GM21381 (cell line): ENCODE data around the gene TJP1.
"Not testable (repeated sequence)": the region's sequence is repeated elsewhere in the genome, so short reads cannot be mapped to it uniquely, and the experiment has no call there.

Experiments used
- ATAC-seq: cut with Tn5 transposase; IDR thresholded peaks from one replicate; pipeline ENCODE4 v1.9.1; 2021; ENCODE audit warnings: mild to moderate bottlenecking, moderate library complexity; ENCODE audit not compliant: unreplicated experiment

Gene TJP1

DNA sequence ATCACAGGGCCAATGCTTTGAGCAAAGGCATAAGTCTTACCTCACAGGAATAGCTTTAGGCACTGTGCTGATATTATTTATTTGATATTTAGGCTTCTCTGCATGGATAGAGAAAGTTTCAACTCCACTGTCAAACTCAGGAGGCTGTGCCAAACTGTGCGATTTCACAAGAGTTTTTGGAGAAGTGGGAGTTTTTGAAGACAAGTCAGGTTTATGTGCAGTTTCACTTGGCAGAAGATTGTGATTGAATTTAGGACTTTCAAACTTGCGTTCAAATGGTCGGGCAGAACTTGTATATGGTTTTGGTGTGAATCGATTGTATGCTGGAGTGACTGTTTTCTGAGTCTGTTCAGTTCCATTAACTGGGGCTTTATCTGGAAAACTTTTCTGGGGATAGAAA is 113.7 kb downstream of the TJP1 start:
- ATAC-seq: no peak

DNA sequence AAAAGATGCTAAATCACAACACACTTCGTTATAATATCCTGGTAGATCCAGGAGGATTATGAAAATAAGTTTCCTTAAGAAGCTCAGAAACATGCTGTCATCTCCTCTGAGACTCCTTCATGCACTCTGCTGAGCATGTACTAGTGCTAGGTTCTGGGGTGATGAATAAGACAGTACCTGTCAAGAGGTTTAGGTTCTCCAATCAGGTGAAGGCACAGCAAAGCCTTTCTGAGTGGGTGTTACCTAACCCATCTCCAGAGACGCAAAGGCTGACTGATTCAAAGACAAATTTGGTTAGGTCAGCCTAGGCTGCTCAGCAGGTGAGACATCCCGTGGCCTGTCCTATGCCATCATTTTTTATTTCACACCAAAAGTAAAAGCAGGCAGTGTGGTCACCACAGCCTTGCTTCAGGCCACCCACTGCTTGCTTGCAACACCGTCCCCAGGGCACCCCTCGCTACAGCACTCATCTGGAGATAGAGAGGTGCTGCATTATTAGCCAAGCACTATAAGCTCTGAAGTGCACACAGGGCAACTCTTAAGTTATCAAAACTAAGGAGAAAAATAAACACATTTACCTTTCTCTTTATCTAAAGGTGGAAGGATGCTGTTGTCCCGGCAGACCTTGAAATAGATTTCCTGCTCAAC is 117.2 kb downstream of the TJP1 start:
- no peak for ATAC-seq

DNA sequence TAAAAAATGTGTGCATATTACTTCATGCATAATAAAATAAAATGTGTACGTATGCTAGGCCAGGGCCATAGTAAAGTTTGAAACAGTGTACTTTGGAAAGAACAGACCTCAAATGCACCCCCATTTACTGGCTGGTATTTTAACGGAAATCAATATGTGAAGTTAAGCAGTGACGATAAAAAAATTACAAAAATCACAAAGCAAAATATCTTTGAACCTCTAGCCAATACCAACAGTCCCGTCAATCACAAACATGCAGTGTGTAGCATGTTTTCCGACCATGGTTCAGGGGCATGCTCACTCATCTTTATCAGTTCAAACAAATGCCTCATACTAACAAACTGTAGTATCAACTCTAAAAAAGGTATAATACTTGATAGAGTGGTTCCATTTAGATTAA is 121.1 kb downstream of the TJP1 start:
- no peak for ATAC-seq

DNA sequence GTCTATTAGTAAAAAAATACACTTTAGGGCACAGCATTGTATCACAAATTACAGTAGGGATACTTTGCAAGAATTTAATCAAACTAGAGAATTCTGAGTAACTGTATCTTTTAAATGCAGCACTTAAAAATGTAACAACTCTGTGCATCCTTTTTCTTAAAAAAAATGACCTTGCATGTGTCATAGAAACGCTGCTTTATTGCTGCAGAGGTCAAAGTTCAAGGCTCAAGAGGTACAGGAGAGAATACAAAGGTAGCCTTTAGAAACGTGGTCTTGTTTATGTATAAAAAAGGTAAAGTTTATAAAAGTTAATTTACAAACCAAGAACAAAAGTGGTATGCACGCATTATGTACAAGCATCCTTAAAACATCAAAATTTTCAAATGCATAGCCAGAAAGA is 122.0 kb downstream of the TJP1 start:
- no peak for ATAC-seq

DNA sequence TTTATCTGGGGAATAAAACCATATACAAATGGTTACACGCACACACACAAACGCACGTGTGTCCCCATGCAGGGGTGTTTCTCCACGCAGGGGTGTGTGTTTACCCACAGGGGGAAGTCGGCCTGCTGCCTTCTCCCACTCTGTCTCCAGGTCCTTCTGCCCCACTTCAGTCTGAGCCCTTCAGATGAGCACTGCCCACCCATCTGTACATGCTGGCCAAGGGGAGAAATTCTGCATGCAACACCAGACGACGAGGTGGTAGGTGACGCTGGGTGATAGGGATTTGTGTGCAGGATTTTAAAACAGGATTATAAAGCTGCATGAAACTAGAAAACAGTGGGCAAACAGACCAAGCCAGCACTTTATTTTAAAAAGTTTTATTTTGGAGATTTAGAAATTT is 122.5 kb downstream of the TJP1 start:
- ATAC-seq: no peak

DNA sequence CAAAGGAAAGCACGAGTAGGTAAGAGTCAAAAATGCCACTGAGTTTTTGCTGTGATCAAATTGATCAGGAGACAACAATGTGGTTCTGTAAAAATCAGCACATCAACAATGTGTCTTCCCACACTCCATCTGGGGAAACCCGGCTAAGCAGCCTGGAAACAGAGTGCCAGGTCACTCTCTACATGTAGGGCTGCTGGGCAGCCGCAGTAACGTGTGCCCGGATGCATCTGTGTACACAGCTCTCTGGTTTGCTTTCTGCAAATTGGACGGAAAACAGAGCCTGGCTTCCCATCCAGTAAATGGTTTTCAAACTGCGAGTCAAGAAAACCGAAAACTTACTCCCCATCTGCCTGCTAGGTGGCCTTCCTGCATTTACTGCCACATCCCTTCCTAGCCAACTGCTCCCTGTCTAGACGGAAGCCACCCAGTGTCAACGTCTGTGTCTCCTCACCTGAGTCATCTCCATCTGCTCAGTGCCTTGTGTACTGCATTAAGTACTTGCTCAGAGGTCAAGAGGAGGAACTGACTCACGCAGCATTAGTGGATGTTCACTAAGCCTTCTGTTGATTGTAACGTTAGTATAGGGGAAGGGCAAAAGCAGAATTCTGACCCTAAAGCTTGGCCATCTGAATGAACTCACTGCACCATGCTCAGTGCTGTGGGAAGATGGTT is 124.1 kb downstream of the TJP1 start:
- ATAC-seq: no peak

DNA sequence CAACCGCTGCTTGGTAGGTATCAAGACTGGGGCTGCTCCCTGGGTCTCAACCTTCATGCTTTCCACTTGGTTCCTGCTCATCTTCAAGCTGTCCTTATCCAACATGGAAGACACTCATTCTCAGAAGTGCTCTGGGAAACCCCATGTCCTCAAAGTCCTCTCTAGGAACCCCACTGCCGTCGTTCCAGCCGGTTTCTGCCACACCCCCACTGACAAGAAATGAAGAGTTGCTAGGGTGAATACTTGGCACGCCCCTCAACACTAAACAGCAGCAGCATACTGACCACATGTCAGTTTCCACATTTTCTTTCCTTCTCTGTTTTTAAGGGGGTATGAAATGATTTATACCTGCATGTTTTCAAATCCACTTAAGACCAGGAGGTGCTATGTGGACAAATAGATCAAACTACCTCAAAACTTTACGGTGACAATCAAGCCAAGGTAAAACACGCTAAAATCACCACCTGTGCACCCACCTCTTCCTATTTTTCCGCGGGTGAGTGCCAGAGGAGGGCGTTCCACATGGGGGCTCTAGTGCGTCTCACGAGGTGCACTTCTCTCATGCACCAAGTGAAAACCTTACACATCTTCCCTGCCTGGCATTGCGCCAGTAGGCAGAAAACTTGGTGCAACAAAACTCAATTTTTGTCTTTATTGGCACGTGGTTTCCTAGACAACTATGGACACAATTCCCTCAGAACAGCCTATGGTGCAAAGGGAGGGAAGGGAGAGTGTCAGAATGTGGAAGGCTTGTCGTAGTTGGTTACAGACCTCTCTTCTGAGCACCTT is 125.1 kb downstream of the TJP1 start:
- ATAC-seq: no peak

DNA sequence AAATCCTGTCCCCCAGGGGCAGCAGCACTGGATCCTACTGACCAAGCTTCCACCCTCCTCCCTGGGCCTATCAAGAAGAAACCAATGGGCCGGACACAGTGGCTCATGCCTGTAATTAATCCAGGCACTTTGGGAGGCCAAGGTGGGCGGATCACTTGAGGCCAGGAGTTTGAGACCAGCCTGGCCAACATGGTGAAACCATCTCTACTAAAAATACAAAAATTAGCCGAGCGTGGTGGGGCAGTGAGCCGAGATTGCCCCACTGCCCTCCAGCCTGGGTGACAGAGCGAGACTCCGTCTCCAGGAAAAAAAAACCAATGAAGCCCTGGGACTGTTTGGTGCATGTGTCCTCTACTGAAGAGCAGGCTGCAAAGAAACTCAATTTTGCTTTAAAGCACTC is 125.8 kb downstream of the TJP1 start:
- ATAC-seq: not testable (repeated sequence)

DNA sequence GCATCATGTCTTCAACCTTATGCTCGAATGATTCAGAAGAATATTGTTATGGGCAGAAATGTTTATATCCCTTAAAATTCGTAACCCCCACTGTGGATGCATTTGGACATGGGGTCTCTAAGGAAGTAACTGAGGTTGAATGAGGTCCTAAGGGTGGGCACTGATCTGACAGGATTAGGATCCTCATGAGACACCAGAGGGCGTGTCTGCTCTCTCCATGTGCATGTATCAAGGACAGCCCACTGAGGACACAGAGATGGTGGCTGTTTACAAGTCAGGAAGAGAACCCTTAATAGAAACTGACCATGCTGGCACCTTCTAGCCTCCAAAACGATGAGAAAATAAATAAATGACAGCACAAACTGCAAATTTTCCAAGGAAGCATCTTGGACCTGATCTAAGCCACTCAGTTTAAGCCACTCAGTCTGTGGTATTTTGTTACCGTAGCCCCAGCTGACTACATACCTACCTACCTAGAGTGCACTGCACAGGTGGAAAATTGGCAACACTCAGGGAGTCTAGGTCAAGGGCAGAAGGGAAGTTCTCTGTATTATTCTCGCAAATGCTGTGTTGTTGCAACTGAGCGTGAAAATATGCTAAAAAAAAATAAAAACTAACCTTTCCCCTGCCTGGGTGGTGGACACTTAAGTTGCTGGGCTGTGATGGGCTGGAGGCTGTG is 126.6 kb downstream of the TJP1 start:
- ATAC-seq: no peak

DNA sequence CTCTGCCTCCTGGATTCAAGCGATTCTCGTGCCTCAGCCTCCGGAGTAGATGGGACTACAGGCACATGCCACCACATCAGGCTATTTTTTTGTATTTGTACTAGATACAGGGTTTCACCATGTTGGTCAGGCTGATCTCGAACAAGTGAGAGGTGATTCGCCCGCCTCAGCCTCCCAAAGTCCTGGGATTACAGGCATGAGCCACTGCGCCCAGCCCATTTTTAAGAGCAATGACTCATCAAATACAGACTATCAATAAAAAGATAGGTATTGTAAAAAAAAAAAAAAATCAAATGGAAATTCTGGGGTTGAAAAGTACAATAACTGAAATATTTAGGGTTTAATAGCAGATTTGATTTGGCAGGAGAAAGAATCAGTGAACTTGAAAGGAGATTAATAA is 129.0 kb downstream of the TJP1 start:
- ATAC-seq: no peak

DNA sequence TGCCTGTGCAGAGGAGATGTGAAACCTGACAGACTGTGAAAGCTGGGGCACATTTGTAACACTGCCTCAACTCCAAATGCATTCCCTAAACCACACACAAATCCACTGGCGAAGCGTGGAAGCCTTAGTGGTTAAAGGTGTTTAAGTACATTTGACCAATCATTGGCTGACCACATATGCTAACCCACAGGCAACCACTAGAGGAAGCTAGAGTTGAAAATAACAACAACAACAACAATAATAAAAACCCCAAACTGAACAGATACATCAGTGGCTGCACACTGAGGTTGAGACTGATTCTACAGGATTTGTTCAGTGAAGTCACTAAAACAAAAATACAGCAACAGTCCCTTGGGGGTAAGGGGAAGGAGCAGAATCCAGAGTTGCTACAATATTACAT is 129.7 kb downstream of the TJP1 start:
- no peak for ATAC-seq

DNA sequence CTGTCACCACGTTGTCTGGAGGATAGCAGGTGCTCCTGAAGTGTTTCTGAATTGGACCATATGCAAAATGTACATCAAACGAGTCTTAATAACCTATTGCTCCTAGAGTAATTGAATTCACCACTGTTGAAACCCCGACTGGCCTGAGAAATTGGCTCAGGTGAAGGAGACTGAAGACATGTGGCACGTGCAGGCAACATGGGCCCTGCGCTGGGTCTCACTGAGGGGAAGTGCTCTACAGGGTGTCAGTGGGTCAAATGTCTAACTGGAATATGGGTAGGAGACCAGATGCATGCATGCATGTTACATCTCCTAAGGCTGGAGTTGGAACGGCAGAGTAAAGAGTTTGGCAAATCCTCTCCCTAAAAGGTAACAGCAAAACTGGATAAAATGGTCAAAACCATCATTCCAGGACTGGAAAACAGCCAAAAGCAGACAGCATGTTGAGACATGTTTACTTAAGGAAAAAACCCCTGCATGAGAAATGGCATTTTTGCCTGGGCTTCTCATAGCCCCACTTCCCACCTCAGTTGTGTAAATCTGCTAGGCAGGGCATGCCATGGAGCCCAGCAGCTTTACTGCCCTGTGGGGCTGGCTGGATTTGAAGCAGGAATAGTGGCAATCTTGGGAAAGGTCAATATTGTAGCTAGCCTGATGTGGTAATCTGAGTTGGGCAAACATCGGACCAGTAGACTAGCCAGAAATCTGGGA is 131.3 kb downstream of the TJP1 start:
- no peak for ATAC-seq

DNA sequence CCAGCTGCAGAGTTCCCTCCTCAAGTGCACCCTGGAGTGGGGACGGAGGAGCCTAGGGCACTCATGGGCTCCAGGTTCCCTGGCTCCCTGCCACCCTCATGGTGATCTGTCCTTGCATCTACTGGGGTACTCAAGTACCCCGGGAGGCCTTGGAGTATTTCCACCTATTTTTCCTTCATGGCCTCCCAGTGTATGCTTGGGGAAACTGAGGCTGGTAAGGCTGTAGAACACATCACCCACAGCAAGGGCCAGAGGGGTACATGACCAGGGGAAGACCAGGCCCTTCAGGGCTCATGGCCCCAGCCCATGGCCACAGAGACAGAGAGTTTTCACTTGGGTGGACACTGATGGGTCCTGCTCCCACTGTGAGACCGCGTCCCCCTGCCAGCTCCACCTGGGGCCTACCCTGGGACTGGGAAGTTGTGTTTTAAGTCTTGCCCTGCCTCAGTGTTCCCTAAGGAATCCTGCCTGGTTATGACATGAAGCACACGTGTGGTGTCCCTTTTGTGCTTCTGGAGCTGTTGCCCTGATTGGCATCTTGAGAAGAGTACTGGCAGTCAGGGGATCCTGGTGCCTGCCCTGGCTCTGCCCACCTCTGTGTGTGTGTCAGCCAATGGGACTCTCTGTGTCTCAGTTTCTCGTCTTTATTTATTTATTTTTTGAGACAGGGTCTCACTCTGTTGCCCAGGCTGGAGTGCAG is 132.8 kb downstream of the TJP1 start:
- ATAC-seq: no peak

DNA sequence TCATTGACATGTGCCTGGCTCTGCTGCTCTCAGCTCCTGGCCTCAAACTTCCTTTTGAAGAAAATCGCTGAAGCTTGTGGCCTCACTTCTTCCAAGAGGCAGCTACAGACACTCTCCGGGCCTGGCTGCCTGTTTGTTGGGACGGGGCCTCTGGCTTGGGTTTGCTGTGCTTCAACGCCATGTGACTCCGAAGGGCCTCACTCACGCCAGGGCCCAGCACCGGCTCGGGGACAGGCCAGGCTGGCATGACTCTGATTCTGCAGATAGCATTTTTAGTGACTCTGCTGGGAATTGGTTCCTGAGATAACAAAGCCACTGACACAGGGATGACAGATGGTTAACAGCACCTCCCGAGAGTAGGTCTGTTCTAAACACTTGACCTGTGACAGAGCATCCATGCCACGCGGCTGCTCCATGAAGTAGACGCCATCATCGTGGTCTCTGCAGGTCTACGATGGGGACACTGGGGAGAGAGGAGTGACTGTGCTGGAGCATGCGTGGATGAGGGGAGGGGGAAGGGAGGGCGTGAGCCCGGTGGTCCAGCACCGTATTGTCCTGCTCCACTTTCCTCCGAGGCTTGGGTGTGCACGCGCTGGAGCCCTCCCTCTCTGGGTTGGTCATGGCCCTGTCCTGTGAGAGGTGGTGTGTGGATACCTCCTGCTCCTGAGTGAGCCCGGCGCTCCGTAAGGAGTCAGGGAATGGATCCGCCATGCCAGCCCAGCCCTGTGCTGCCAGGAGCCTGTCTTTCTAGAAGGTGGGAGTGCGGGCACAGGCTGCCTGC is 133.6 kb downstream of the TJP1 start:
- ATAC-seq: no peak

DNA sequence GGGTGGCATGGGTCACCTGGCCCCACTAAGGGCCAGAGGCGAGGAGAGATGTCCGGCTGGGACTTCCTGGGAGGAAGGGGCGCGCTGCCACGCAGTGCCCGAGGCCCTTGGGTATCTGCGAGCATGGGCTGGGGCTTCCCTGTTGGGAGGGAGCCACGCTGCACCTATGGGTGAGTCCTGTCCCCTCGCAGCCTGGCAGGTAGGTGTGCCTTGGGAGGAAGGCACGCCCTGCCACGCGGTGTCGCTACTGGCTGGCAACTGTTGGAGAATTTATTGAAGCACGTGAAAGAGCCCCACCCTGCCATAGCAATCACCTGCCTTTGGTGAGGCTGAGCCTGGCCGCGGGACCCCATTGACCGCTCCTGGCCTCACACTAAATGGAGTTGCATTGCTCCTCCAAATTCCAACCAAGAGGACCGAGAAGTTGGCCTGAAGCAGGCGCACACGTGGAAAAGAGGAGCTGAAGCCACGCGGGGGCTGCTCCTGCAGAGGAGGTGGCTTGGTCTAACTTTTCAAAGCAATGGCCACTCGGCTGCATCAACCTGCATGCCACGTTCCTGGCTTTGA is 134.2 kb downstream of the TJP1 start:
- no peak for ATAC-seq

DNA sequence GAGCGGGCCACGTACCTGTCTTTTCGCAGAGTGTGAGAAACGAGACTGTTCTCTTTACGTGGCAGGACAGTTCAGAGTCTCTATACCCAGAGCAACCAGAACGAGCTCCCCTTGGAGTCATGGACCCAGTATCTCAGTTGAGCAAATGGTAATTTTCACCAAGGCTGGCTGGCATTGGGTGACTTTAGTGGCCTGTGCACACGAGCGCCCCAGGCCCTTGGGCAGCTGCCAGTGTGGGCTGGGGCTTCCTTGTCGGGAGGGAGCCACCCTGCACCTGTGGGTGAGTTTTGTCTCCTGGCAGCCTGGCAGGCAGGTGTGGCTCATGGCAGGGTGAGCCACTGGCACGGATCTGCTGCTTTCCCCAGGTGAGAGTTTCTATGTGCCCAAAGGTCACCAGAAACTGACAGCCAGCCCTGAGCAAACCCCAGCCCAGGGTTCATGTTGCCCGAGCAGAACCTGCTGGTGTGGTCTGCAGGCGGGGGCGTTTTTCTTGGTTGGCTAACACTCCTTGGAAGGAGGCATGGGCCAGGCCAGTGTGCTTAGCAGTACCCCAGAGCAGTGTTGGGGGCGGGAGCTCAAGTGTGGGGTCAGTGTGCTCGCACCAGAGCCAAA is 135.0 kb downstream of the TJP1 start:
- no peak for ATAC-seq

DNA sequence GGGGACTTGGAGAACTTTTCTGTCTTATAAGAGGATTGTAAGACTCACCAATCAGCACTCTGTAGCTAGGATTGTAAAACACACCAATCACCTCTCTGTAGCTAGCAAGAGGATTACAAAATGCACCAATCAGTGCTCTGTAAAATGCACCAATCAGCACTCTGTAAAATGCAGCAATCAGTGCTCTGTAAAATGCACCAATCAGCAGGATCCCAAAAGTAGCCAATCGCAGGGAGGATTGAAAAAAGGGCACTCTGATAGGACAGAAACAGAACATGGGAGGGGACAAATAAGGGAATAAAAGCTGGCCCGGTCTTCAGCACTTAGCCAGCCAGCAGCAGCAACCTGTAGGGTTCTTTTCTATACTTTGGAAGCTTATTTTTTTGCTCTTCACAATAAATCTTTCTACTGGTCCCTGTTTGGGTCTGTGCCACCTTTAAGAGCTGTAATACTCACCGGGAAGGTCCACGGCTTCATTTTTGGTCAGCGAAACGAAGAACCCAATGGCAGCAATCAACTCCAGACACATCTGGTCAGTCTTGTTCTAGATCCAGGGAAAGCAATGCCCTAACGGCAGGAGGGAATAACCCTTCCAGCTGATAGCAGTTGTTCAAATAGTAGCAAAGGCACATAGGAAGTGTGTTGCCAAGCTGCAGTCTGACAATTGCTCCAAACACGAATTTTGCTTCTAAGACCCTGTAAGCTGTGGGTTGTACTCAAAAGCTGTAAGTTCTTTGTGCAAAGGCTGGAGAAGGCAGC is 135.6 kb downstream of the TJP1 start:
- ATAC-seq: no peak

DNA sequence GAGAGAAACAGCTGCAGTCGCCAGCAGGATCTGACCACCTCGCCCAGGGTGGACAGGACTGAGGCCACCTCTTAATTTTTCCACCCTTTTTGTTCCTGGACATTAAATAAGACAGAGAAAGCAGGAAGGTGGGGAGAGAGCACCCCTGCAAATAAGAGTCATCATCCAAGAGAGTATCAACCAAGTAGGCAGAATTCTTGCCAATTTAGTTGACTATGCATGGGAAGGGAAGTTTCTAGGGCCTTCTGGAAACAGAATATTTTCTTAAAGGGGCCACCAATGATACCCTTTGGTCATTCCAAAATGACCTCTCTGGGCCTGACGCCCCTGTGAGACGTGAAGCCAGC is 136.2 kb downstream of the TJP1 start:
- no peak for ATAC-seq
